ENCODE data around the gene THEM5. TPM values are rescaled to one million over a fixed set of nuclear protein-coding genes. Genes with fewer than 3 reads are reported as not detected.

THEM5 gene
- total RNA-seq, 1 experiment from 2014 or later, result not detected

GRCh38 chr1:151839457-151840403 lies 13.8 kb downstream of the THEM5 start, which contains the start of gene C2CD4D:
Gene C2CD4D (minus strand): TSS chr1:151839820. CDS start chr1:151838989, 831 bp downstream.
- DNase-seq (ENCODE audit: low read depth), result no peak

- no peak for DNase-seq (ENCODE audit: low read depth)
These were observed 14.5 kb downstream of the THEM5 start for GRCh38 chr1:151839082-151839412.

GRCh38 chr1:151838222-151839081 lies 15.1 kb downstream of the THEM5 start:
- peak; percentile 39 for DNase-seq (ENCODE audit: low read depth)

- no peak for DNase-seq (ENCODE audit: low read depth)
These were observed 15.7 kb downstream of the THEM5 start for GRCh38 chr1:151837884-151838221.

GRCh38 chr1:151837197-151837596 lies 16.3 kb downstream of the THEM5 start:
- peak; percentile 31 for DNase-seq (ENCODE audit: low read depth)

- DNase-seq (ENCODE audit: low read depth), result no peak
These were observed 17.9 kb downstream of the THEM5 start for GRCh38 chr1:151835596-151835995.

GRCh38 chr1:151834239-151834638 lies 19.3 kb downstream of the THEM5 start:
- DNase-seq (ENCODE audit: low read depth), result no peak

- no peak for DNase-seq (ENCODE audit: low read depth)
These were observed 20.2 kb downstream of the THEM5 start for GRCh38 chr1:151833172-151833900.

GRCh38 chr1:151832318-151832980 lies 21.1 kb downstream of the THEM5 start:
- peak; percentile 21 for DNase-seq (ENCODE audit: low read depth)

- DNase-seq (ENCODE audit: low read depth), result no peak
These were observed 21.9 kb downstream of the THEM5 start, which contains the start of gene RORC for GRCh38 chr1:151831605-151832004. Gene RORC (minus strand): TSS chr1:151831802. CDS start chr1:151831764, 38 bp downstream.

- DNase-seq (ENCODE audit: low read depth), result no peak
These were observed 22.3 kb downstream of the THEM5 start for GRCh38 chr1:151831256-151831591.

- no peak for DNase-seq (ENCODE audit: low read depth)
These were observed 23.5 kb downstream of the THEM5 start for GRCh38 chr1:151830055-151830454.

GRCh38 chr1:151829352-151830046 lies 24.0 kb downstream of the THEM5 start:
- DNase-seq (ENCODE audit: low read depth), result no peak

- DNase-seq (ENCODE audit: low read depth), result peak; percentile 74
These were observed 24.6 kb downstream of the THEM5 start for GRCh38 chr1:151828921-151829320.

GRCh38 chr1:151827853-151828252 lies 25.7 kb downstream of the THEM5 start:
- no peak for DNase-seq (ENCODE audit: low read depth)

- no peak for DNase-seq (ENCODE audit: low read depth)
These were observed 27.5 kb downstream of the THEM5 start for GRCh38 chr1:151825751-151826660.

GRCh38 chr1:151825204-151825603 lies 28.3 kb downstream of the THEM5 start:
- no peak for DNase-seq (ENCODE audit: low read depth)

- DNase-seq (ENCODE audit: low read depth), result no peak
These were observed 30.3 kb downstream of the THEM5 start for GRCh38 chr1:151823175-151823574.

GRCh38 chr1:151822404-151822803 lies 31.1 kb downstream of the THEM5 start:
- peak; percentile 23 for DNase-seq (ENCODE audit: low read depth)

GRCh38 chr1:151820940-151821339 lies 32.6 kb downstream of the THEM5 start:
- DNase-seq (ENCODE audit: low read depth), result no peak

All from Daoy (cell line).